Measurements from ENCODE around the gene RGS6.

RGS6 gene

DNA sequence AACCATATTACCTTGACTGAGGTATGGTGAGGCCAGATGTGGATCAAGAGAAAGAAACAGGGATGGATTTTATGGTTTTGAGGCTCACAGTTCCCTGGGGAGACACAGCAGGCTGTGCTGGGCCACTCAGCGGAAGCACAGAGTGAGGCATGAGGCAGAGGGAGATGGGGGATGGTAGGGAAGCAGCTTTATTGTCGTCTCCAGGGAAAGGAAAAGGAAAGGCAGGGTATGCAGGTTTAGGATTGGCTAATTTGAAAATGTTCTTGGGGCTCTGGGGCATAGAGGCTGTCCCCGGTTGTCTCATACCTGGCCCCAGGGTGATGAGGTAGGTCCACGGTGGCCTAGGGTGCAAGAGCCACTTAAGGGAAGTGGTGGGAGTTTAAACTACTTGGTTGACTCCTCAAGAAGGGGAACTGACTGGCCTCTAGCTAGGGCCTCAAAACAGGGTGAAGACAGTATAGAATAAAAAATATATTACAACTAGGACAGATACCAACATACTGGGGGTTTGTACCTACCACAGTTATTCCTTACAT, 322.8 kb downstream of the RGS6 start:
- DNase-seq, result no peak

DNA sequence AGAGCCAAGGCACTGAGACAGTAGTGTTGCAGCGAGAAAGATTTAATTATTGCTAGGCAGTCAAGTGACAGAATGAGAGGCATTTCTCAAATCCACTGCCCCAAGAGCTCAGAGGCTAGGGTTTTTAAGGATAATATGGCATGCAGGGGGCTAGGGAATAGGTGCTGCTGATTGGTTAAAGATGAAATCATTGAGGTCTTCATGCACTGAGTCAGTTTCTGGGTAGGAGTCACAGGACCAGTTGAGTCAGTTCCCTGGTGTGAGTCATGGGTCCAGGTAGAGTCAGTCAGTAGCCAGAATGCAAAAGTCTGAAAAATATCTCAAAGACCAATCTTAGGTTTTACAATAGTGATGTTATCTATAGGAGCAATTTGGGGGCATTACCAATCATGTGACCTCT, 323.8 kb downstream of the RGS6 start:
- DNase-seq, result no peak

DNA sequence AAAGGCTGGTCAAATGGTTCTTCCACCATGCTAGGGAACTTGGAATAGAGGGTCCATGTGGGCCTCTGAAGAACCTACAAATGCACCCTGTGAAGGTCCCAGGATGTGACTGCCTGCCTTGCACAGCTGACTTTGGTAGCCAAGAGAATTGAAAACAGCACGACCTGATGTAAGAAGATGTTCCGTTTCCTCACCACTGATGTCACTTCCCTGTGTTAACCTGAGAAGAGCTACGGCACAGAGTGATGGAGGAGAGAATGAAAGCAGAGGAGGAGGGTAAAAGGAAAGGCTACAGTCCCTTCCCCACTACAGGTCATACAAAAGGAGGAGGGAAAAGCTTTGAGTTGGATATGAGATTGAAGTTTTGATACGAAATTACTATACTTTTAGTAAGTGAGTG, 328.8 kb downstream of the RGS6 start:
- DNase-seq, result no peak

DNA sequence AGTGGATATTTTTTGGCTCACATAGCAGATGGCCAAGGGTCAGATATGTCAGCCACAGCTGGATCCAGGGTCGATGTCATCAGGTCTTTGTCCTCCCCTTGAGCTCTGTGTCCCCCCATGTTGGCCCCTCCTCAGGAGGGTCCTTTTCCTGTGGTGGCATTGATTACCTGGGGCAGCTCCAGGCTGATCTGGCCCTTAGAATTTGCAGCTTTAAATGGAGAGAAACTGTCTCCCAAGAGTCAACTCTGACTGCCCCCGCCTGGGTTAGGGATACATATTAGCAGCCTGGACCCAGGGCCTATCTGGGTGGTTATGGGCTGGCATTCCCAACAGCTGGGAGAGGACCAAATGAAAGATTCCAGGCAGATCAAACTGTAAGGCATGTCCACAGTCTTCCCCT, 330.5 kb downstream of the RGS6 start:
- DNase-seq, result no peak

DNA sequence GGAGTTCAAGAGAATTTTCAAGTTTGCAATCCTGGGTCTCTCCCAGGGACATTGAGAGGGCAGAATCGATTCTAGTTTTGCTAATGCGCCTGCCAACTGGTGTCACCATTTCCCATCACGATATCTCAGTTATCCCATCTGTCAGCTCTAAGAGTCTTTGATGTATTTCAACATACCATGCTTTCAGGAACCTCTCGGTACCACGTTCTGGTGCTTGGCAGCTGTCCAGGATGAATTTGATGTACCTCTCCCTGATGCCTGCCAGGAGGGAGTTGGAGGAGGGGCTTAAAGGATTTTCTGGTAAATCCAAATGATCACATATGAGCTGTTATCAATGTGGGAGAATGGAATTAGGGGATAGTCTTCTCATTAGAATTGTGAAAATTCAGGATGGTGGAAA, 332.5 kb downstream of the RGS6 start:
- DNase-seq, result no peak

DNA sequence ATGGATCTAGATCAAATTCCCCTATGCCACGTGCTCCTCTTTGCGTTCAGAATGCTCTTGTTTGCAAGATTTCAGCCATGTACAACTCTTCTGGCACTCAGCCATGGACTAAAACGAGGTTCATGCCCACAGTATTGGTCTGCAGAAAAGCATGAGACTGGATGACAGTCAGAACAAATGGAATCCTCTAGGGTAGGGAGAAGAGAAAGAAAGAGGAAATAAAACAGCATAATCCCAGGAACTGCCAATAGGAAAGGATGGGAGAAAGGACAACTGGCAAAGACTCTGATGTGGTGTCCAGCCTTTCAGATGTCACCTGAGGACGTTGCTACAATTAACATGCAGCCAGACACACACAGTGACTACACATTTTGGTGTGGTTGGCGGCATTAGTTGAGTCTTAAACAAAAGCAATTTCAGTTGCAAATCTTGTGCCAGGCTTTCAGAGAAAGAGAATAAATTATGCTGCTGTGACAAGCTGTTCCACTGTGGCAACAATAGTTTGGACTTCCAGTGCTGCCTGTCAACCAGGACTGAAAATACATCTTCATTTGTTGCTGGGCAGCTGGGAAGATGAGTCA, 338.0 kb downstream of the RGS6 start:
- no peak for DNase-seq

DNA sequence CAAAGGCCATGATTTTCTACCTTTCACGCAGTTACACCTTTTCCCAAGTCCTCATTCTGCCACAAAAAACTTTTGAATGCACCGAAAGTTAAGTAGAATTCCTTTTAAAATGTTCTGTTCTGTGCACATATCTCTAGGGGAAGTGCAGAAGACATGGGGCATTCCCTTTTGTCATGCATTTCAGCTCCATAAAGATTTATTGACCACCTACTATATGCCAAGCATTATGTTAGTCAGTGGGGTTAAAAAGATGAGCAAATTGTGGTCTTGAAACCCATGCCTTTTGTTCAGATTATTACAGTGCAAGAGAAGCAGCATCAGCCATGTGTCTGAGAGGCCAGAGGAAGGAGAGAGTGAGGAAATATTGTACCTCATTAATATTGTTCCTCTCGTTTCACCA, 338.5 kb downstream of the RGS6 start:
- DNase-seq, result no peak

DNA sequence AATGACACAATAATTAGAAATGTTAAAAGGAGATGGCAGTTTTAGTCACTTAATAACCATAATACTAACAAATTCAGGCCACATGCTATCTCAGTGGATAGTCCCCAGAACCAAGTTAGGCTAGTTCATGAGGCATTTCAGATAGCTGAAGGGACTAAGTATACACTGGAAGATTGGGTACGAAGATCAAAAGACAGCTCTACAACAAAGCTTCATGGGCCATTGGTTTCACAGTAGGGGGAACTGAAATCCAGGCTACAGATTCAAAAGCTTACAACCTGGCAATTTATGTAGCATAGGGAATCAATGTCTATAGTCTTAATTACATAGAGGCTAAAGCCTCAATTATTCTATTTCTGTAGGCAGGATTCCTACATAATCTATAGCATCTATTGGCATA, 343.0 kb downstream of the RGS6 start:
- DNase-seq, result no peak

DNA sequence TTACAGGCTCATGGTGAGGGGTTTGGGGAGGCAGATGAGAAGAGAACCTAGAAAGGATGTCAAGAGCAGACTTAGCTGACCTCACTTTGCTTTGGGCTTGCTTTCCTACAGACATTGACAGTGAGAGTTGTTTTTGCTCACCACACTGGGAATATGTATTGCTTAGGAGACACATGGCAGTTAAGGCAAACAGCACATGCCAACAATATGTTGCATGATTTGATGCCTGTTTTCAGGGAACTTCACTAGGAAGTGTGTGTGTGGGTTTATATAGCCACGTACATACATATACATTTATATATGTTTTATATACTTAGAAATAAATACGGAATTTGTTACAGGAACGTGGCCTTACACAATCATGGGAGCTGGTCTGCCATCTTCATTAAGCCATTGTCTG, 346.1 kb downstream of the RGS6 start:
- no peak for DNase-seq

DNA sequence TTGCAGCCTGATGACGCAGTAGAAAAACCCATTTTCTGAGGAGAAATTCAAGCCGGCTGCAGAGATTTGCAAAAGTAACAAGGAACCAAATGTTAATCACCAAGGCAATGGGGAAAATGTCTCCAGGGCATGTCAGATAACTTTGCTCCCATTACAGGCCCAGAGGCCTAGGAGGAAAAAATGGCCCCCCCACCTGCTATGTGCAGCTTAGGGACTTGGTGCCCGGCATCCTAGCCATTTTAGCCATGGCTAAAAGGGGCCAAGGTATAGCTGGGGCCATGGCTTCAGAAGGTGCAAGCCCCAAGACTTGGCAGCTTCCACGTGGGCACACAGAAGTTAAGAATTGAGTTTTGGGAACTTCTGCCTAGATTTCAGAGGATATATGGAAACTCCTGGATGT, 351.9 kb downstream of the RGS6 start:
- DNase-seq, result no peak

DNA sequence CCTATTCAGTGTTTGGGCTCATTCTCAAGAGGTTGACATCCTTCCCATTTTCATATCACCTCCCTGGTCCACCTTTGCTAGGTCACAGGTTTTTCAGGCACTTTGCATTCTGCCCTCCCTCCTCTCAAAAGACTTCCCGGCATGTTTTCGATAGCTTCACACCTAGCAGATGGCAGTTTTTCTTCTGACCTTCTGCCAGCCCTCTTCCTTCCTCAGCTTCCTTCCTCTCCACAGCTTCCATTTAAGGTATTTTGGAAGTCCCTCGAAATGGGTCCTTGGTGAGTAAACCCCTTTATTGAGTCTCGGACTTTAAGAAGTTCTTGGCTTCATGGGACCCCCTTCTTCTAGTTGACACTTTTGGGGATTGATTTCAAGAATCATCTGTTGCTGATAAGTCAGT, 358.0 kb downstream of the RGS6 start:
- DNase-seq, result no peak

DNA sequence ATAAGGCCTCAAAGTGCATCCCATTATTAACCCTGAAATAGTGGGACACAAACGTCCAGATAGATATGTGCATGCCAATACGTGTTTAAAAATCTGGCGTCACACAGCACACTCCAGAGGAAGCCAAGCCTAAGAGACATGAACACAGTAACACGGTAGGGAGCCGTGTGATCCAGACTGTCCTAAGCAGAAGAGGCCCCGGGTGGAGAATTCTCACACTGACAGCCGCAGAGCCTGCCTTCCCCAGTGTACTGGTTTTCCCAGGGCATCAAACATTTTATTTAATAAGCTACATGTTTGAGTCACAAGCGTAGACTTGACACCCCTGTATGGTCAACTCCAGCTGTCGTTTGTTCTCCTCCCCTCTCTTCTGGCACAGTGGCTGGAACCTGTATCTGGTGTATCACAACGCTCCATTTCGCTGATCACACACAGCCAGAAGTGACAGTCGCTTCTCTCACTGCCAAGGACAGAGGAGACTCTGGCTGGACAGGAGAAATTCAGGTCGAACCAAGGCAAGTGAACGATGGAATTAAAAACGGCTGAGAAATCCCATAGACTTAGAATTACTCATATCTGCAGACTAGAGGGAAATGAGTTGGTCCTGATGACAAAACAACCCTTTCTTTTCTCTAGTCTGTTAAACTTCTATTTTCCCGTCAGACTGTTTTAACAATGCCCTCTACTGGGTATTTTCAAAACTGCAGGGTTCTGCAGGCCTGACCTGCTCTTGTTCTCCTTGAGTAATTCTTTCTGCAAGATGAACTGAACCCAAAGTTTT, 359.9 kb downstream of the RGS6 start:
- peak; percentile 41 for DNase-seq

DNA sequence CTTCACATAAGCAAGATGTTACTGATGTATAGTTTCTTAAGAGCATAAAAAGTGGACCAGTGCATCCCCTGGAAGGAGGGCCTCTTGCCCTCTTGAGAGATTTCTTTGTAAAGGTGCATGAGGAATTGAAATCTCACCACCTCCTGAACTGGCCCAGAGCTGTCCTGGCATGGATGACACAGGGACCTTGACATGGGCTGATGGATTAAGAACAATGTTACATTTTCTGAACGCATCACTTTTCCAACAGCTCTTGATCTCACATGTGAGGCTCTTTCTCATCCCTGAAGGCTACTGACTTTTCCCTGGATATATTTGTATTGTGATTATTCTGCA, 360.4 kb downstream of the RGS6 start:
- DNase-seq, result no peak

DNA sequence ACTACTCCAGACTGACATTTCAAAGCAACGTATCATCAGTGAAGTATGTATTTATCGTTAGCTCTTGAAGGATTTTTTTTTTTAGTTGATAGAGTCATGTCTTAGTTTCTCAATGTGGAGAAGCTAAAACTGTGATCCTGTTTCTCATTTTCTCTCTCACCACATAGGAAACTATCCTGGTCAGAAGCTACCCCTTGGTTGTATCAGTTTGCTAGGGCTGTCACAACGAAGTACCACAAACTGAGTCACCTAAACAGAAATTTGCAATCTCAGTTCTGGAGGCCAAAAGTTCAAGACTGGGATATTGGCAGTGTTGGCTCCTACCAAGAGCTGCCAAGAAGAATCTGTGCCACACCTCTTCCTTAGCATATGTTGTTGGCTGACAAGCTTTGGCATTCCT, 369.1 kb downstream of the RGS6 start:
- DNase-seq, result no peak

DNA sequence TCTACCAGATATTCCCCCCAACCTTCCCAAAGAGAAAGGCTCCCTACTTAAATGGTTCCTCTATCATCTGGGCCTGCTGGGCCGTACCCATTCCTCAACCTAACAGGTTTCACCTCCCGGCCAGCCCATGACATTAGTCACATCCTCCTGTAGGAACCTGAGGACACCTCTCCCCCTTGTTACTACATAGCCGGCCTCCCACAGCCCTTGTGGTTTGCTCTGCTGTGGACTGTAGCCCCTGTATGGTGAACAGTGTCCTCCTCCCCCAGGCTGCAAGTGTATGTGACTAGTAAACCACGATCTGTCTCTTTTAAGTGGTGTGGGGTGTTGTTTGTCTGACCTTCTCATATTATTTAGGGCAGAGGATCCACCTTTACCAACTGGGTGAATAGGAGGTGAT, 371.7 kb downstream of the RGS6 start:
- DNase-seq, result no peak

DNA sequence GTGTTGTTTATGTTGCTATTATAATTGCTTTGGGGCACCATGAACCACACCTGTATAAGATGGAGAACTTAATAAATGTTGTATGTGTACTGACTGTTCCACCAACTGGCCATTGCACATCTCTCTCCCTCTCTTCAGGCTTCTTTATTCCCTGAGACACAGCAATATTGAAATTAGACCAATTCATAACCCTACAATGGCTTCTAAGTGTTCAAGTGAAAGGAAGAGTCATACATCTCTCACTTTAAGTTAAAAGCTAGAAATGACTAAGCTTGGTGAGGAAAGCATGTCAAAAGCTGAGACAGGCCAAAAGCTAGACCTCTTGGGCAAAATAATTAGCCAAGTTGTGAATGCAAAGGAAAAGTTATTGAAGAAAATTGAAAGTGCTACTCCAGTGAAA, 373.3 kb downstream of the RGS6 start:
- DNase-seq, result no peak

DNA sequence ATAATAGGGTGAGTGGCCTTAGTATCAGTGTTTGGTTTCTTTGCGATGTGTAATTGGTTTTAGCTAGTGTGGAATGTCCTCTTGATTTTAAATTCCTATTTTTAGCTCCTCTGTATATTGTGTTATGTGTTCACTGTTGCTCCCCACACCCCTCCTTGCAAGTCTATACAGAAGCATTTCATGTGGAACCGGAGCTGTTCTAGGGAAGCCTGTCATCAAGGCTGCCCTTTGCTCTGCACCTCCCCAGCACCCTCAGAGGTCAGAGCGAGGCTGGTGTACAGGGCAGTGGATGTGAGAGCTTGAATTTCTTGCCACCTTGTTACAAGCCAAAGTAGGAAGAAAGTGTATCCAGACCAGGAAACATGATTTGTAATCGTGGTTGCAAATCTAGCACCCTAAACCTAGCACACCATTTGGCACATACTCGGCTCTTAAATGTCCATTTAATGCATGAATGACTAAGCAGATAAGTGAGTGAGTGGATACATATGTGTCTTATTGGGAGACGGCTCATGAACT, 376.8 kb downstream of the RGS6 start:
- DNase-seq, result no peak

DNA sequence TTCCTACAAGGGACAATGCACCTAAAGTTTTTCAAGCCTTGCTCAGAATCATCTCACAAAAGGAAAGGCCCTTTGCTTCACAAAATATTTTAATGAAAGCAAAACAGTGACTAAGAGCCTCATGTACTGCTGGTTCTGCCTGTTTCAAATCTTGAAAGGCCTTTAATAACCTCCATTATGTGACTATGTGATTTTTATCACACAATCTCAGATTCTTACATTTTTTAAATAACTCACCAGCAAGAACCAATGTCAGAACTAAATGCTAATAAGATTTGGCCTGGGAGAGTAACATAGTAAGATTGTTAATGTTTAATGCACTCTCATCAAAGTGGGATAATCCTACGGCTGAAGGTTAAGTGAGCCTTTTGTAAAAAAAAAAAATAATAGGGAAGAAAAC, 378.9 kb downstream of the RGS6 start:
- no peak for DNase-seq

DNA sequence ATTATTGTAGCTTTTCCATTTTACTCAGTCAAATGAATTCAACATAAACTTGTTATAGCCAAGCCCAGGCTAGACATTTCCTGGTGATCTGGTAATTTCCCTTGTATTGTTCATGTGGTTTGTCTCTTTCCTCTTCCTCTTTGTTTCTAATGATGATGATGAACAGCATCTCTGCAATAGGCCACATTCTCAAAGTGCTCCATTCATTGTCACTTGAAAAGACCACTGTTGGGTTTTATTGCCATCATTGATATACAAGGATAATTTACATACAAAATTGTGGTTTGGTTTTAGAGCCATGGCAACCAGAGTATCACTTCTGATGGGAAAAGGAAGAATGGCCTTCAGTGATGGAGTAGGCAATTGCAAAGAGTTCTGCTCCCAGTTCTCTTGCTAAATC, 379.3 kb downstream of the RGS6 start:
- no peak for DNase-seq

DNA sequence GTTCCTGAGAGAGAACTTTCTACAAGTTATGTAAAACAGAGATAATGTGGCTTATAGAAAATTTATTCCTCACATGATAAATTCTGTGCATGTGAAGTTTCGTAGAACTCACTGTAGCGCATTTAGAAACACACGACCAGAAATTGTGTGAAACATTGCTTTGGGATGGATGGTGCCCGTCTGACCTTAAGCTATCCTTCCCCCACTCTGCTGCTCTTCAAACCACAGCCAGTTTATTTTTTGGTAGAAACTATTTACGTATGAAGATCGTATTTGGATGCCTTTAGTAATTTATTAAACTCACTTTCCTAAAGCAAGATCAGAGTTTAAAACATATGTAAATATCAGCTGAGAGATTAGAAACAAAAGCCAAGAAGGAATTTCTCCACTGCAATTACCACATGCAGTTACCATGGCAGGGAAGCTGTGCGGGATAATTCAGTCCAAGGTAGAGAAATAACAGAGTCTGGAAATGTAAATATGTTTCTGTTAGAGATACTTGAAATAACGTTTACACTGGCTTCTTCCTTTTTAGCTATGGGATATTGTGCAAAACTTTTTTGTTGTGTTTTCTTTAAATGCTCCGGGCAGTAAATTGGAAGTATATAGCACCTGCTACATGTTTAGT, 382.7 kb downstream of the RGS6 start:
- DNase-seq, result no peak

DNA sequence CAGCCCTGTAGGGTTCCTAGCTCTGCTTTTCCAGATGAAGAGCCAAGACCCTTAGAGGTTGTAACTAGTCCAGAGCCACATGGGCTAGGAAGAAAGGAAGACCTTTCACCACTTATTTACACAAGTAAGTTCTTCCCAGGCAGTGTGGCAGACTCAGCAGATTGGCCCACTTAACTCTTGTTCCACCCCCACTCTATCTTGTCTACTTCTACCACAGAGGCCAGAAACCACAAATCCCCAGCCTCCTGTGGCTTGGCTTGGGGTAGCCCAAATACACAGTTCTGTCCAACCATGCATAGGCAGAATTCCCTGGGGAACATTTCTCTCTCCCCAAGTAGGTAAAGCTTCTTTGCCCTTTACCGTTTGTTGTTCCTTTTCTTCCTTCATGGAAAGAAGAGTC, 383.5 kb downstream of the RGS6 start:
- DNase-seq, result no peak

DNA sequence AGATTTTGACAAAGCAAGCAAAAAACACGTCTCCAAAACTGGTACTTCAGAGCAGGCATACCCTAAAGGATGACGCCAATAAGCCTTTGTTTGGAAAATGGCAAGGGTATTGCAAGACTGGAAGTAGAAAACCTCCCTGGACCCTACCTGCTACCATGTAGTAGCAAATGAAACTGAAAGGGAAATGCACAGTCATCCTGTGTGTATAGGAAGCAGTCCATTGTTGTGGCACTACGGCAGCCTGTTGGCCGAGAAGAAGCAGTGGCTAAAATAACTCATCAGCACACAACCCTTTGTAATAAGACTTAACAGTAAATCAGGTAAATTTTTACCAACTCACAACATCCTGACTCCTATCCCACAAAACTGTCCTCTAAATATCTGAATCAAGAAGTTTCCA, 386.4 kb downstream of the RGS6 start:
- no peak for DNase-seq

DNA sequence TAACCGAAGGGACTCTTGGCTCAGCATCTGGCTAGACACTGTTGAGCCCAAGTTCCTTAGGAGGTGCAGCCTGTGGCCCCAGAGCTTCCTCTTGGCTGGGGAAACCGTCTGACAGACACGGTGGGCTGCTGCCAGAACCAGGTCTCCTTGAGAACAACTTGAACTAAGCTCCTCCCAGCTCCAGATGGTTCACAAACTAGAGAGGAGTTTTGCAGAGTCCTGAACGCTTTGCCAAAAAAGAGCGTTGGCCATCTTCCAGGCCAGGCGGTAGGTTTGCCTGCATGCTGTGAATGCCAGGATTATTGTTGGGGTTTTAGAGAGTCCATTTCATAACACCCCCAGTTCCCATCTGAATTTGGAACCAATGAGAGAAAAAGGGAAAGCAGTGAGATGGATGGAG, 399.8 kb downstream of the RGS6 start:
- peak; percentile 70 for DNase-seq

DNA sequence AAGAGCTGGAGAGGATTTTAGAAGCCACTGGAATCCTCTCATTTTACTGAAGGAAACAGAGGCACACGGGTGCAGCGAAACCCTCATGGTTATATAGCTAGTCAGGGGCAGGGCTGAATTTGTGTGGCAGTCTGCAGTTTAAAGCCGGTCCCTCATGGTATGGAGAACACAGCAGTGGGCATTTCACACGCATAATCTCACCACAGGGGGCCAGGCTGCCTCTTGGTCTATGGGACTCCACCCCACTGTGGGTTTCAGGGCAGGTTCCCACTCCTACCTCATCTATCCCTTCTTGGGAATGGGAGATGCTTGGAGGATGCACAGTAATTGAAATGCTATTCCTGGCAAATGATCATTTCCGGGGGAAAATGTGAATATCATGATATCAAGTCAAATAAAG, 400.6 kb downstream of the RGS6 start:
- no peak for DNase-seq
